ENCODE data around the gene CMC1.
A peak's percentile ranks its signal among the peaks of the same experiment; 100 is the strongest.

The CMC1 gene

GRCh38 chr3:28228623-28229022 lies 12.8 kb upstream of the CMC1 start:
- TF ChIP-seq, protein P1, sequence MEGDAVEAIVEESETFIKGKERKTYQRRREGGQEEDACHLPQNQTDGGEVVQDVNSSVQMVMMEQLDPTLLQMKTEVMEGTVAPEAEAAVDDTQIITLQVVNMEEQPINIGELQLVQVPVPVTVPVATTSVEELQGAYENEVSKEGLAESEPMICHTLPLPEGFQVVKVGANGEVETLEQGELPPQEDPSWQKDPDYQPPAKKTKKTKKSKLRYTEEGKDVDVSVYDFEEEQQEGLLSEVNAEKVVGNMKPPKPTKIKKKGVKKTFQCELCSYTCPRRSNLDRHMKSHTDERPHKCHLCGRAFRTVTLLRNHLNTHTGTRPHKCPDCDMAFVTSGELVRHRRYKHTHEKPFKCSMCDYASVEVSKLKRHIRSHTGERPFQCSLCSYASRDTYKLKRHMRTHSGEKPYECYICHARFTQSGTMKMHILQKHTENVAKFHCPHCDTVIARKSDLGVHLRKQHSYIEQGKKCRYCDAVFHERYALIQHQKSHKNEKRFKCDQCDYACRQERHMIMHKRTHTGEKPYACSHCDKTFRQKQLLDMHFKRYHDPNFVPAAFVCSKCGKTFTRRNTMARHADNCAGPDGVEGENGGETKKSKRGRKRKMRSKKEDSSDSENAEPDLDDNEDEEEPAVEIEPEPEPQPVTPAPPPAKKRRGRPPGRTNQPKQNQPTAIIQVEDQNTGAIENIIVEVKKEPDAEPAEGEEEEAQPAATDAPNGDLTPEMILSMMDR (IDR thresholded peaks at IDR 0.05; ENCODE audit: low read depth, low read length) = no peak
- no peak overlapping the region for H3K4me3 ChIP-seq (ENCODE audit: low read depth, low read length)

GRCh38 chr3:28232659-28233058 lies 8.8 kb upstream of the CMC1 start:
- H3K4me3 ChIP-seq (ENCODE audit: low read depth, low read length) = no peak overlapping the region
- TF ChIP-seq, protein P1 (IDR thresholded peaks at IDR 0.05; ENCODE audit: low read depth, low read length) = no peak

- no peak overlapping the region for H3K4me3 ChIP-seq (ENCODE audit: low read depth, low read length)
- TF ChIP-seq, protein P1 (IDR thresholded peaks at IDR 0.05; ENCODE audit: low read depth, low read length) = no peak
These were observed 7.0 kb upstream of the CMC1 start for GRCh38 chr3:28234454-28234853.

DNA sequence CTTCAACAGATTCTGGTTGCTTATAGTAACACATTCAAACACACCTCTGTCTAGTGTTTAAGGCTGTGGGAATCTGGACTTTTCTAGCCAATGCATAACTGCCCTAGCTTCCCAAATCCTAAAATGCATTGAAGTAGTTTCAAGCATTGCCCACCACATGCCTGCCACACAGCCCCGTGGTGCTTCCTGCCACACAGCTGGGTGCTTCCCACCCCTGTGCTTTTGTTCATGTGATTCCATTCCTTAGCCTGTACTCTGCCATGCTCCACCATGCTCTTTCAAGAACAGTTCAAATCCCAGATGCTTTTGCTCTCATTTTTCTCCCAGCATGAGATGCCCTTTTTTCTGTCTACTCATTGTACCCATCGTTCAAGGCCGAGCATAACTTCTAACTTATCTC lies 2.3 kb upstream of the CMC1 start:
- TF ChIP-seq, protein P1 (IDR thresholded peaks at IDR 0.05; ENCODE audit: low read depth, low read length) = no peak
- H3K4me3 ChIP-seq (ENCODE audit: low read depth, low read length) = no peak overlapping the region

GRCh38 chr3:28240441-28240840 lies 978 bp upstream of the CMC1 start:
- H3K4me3 ChIP-seq (ENCODE audit: low read depth, low read length) = no peak overlapping the region
- TF ChIP-seq, protein P1 (IDR thresholded peaks at IDR 0.05; ENCODE audit: low read depth, low read length) = no peak

- TF ChIP-seq, protein P1 (IDR thresholded peaks at IDR 0.05; ENCODE audit: low read depth, low read length) = no peak
- peak overlapping the region; percentile 94 for H3K4me3 ChIP-seq (ENCODE audit: low read depth, low read length)
These were observed 1.1 kb downstream of the CMC1 start for GRCh38 chr3:28242519-28242918.

- H3K4me3 ChIP-seq (ENCODE audit: low read depth, low read length) = no peak overlapping the region
- TF ChIP-seq, protein P1 (IDR thresholded peaks at IDR 0.05; ENCODE audit: low read depth, low read length) = no peak
These were observed 2.1 kb downstream of the CMC1 start for GRCh38 chr3:28243424-28244106.
